NCI-H1694 (cell line): ENCODE data around the gene KIF26A.

Experiments
- DNase-seq: peaks from one replicate; lab custom pipeline; 2025; lab: John Stamatoyannopoulos, UW

The KIF26A gene

GRCh38 chr14:104101651-104102281 lies 36.6 kb upstream of the KIF26A start:
- DNase-seq = no peak

- no peak for DNase-seq
These were observed 36.0 kb upstream of the KIF26A start for GRCh38 chr14:104102282-104102914.

DNA sequence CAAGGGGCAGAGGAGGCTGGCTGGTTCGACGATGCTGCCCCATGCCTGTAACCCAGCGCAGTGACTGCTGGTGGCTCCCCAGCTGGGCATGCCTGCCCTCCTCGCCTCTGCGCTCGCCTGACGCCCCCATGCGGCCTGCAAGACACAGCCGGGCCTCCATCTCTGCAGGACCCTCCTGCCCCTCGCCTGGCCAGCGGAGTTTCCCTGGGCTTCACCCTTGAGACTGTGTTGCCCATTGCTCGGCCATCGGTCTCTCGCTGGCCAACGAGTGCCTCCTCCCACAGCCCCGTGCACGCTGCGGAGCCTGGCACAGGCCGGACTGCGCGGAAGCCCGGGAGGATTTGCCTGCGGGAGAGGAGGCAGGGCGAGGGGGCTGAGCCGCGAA lies 35.3 kb upstream of the KIF26A start:
- no peak for DNase-seq

DNA sequence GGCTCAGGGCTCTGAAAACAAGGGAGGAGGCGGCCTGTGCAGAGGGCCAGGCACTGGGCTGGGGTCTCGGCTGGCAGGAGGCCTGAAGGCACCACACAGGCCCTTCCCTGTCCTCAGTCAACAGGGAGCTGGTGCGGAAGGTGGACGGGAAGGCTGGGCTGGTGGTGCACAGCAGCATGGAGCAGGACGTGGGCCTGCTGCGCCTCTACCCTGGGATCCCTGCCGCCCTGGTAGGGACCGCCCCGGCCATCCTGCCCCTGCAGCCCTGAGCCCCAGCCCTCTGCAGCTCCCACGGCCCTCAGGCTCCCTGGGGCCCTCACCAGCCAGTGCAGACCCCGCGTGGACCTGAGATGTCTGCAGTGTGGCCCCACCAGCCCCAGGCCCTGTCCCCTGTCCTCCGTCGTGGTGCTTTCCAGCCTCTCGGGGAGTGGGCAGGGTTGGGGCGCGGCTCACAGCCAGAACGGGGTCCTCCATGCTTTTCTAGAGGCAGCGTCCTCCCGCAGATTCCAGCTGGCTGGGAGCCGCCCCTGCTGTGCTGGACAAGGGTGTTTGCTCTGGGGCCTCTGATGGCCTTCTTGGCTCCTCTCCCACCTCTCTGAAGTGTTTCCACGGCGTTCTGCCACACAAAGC lies 34.8 kb upstream of the KIF26A start:
- DNase-seq = no peak

DNA sequence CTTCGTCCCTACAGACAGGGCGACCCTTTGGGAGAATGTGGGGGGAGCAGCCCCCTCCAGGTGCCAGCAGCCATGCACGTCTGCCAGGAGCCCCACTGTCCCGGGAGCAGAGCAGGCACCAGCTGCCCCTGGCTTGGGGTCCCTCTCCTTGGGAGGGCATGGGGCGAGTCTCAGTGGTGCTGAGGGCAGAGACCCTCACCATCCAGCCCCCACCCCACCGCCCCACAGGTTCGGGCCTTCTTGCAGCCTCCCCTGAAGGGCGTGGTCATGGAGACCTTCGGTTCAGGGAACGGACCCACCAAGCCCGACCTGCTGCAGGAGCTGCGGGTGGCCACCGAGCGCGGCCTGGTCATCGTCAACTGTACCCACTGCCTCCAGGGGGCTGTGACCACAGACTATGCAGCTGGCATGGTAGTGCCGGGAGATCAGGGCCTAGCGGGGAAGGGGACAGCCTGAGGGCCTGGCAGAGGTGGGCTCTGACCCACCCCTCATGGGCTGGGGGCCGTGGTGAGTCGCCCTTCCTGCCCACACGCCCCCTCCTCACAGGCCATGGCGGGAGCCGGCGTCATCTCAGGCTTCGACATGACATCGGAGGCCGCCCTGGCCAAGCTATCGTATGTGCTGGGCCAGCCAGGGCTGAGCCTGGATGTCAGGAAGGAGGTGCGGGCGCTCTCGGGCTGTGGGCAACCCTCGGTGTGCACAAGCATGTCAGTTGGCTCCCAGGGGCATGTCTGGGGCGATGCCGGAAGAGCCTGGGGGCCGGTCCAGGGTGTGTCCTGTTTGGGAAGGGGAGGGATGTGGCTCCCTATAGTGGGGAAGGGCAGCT lies 34.1 kb upstream of the KIF26A start:
- no peak for DNase-seq

DNA sequence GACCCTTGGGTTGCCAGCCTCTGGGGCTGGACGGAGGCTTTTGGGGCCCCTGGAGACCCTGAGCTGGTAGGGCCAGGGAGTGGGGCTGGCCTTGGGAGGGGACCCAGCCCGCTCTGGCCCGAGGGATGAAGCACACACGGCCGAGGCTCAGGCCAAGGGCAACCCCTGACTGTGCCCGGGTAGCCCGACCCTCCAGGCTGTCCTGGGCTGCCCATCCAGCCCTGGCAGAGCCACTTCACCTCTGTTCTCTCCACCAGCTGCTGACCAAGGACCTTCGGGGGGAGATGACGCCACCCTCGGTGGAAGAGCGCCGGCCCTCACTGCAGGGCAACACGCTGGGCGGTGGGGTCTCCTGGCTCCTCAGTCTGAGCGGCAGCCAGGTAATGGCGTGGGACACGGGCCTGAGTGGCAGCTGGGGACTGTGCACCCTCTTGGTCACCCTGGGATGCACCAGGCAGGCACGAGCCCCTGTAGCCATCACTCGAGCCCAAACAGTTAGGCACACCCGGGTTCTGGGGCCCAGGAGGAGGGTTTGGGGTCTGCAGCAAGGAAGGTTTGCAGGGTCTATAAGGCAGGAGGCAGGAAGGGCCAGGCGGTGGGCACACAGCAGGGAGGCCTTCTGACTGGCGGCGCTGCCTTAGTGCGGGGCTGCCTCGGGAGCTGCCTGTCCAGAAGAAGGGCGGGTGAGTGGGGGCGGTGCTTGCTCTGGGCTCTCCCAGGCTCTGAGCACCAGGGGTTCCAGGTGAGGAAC lies 33.1 kb upstream of the KIF26A start:
- DNase-seq = no peak

DNA sequence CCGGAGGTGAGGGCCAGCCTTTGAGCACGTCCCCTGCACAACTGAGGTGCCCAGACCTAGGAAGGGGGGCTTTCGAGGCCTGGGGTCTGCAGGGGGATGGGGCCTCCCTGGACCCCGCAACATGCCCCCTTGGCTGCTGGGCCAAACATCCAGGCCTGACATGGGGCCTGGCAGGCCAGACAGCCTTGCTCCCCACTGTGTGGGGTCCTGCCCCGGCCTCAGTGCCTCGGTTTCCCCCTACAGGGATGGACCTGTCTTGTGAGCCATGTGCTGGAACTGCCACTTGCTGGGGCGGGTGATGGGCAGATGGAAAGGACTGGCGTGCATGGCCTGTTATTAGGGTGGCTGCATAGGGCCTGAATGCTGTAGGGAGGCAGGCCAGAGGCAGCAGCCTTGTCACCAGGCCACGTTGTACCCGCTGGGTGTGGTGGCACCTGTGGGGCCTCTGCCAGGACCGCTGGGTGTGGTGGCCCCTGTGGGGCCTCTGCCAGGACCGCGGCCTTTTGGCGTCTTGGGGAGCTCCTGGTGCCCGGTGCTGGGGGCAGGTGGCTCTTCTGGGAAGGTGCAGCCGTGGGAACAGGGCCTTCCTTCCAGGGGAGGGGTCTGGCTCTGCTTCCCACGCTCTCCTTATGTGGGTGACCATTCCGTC lies 32.4 kb upstream of the KIF26A start:
- no peak for DNase-seq

DNA sequence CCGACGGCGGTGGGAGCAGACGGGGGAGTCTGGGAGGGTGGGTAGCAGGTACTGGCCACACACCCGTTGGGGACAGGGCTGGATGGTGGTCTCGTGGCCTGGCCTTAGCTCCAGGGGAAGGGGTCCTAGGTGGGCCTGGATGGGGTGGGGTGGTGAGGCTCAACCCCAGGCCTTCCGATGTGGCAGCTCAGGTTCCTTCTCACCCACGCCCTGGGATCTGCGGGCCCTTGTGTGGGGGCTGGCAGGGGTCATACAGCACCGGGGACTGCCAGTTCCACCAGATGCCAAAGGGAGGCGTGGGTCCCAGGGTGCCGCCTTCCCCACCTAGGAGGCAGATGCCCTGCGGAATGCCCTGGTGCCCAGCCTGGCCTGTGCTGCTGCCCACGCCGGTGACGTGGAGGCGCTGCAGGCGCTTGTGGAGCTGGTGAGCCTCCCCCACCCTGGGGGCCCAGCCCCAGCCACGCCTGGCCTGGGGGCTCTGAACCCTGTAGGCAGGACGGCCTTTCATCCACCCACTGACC lies 31.9 kb upstream of the KIF26A start:
- DNase-seq = no peak

DNA sequence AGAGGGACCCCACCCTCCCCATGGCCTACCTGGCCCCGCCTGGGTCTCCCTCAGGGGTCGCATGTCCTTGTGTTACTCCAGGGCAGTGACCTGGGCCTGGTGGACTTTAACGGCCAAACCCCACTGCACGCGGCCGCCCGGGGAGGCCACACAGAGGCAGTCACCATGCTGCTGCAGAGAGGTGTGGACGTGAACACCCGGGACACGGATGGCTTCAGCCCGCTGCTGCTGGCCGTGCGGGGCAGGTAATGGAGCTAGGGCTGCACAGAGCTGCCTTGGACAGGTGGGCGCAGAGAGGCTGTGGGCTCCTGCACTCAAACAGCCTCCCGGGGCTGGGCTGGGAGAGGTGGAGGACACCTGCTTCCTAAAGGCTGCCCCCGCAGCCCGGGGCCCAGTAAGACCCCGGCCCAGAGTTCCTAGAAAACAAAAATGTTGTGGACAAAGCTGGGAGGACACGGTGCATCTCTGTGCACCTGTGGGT lies 31.2 kb upstream of the KIF26A start:
- DNase-seq = no peak

- DNase-seq = no peak
These were observed 30.5 kb upstream of the KIF26A start for GRCh38 chr14:104107611-104108569.

GRCh38 chr14:104108570-104109541 lies 29.5 kb upstream of the KIF26A start:
- DNase-seq = no peak

DNA sequence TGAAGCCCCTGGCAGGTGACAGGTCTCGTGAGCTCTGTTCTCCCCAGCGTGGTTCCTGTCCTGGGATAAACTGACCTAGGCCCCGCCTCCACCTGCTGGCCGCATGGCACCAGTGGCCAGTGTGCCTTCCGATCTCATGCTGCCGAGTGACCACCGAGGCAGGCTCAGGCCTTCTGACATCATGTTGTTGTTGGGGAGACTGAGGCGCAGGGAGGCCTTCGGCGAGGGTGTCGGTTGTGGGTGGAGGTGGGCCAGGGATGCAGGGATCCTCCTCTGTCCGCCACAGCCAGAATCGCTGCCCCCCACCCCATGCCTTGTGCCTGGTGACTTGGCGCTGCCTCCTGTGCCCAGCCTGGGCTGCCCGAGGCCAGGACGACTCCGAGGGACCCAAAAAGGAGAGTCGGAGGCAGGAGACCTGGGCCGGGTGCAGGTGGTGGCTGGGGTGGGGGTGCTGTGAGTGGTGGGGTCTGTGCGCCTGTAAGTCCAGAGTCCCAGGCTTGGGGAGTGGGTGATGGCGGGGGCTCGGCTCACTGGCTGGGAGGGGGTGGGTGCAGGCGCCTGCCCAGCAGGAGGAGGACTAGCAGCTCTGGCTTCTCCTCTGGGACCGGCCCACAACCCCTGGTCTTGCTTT lies 28.5 kb upstream of the KIF26A start:
- no peak for DNase-seq

DNA sequence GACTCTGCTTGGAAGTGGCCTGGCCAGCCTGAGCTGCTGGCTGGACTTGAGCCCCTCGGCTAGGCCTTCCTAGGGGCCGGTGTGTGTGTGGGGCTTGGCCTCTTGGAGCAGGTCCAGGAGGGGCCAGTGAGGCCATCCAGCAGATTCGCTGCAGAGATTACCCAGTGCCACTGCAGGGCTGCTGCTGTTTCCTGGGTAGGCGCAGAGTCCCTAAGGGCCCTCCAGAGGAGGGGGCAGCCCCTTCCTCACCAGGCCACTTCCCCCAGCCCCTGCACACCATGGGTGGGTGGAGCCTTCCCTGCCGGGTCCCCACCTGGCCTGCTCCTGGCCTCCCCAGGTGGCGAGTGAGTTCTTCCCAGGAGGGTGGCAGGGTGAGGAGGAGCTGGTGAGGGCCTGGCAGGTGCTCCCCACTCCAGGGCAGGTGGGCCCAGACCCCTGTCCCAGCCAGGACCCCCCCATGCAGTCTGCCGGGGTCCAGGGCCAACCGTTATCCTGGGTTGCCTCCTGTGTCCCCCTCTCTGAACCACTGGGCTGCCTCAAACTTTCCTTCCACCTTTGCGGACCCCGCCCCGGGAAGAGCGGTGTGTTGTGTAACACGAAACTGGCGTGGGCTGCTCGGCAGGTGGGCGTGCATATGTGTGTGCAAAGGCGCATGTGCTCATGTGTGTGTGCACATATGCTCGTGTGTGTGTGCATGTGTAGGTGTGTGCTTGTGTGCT lies 27.7 kb upstream of the KIF26A start:
- DNase-seq = no peak

GRCh38 chr14:104111301-104112112 lies 26.9 kb upstream of the KIF26A start:
- DNase-seq = no peak

DNA sequence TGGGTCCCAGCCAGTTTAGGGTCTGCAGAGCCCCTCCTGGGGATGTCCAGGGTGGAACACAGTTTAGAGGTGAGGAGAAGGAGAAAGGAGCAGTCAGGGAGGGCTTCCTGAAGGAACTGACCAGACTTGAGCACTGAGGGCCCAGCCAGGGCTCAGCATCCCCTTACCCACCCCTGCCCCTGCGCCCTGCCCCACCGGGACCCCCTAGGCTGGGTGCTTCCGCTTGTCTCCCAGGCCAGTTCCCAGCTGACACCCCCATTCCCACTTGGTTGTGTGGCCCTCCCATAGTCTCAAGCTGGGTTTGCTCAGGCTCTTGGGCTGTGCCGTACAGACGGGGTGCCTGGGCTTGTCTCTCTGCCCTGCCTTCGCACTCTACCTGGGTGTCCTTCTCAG lies 26.3 kb upstream of the KIF26A start:
- no peak for DNase-seq
